PFSK-1 (cell line): ENCODE data around the gene DEFB119.

ENCODE experiments used
- FOXP2 ChIP-seq: optimal IDR thresholded peaks from 2 replicates; pipeline ENCODE3; 2011; ENCODE audit warnings: borderline replicate concordance, control low read depth, inconsistent platforms; ENCODE audit not compliant: insufficient read depth; ENCODE audit errors: extremely low read length, extremely low read depth
- POLR2AphosphoS5 ChIP-seq: IDR thresholded peaks from 2 replicates; pipeline ENCODE4 v1.6.1; 2012; ENCODE audit warnings: low read depth, mild to moderate bottlenecking, control low read depth, low read length, moderate library complexity
- SIN3A ChIP-seq: IDR thresholded peaks from 2 replicates; pipeline ENCODE4 v1.6.1; 2012; ENCODE audit warnings: mild to moderate bottlenecking, low read length, moderate library complexity, borderline replicate concordance; ENCODE audit not compliant: insufficient read depth
- TAF1 ChIP-seq: IDR thresholded peaks from 2 replicates; pipeline ENCODE4 v1.6.1; 2012; ENCODE audit warnings: low read length, control low read depth, borderline replicate concordance; ENCODE audit not compliant: insufficient read depth
- TF ChIP-seq, protein P1 (sequence below), 2 experiments: IDR thresholded peaks; 2 replicates each; pipeline versions ENCODE4 v1.6.1 to v1.8.0; 2011 to 2012; ENCODE audit warnings: low read depth in 2 of 2, low read length in 2 of 2, control low read depth in 1 of 2, inconsistent platforms in 1 of 2, mild to moderate bottlenecking in 1 of 2, moderate library complexity in 1 of 2; ENCODE audit not compliant: insufficient read depth in 1 of 2

DEFB119 gene

GRCh38 chr20:31415653-31416052, 25.3 kb upstream of the DEFB119 start:
- TF ChIP-seq, protein P1, sequence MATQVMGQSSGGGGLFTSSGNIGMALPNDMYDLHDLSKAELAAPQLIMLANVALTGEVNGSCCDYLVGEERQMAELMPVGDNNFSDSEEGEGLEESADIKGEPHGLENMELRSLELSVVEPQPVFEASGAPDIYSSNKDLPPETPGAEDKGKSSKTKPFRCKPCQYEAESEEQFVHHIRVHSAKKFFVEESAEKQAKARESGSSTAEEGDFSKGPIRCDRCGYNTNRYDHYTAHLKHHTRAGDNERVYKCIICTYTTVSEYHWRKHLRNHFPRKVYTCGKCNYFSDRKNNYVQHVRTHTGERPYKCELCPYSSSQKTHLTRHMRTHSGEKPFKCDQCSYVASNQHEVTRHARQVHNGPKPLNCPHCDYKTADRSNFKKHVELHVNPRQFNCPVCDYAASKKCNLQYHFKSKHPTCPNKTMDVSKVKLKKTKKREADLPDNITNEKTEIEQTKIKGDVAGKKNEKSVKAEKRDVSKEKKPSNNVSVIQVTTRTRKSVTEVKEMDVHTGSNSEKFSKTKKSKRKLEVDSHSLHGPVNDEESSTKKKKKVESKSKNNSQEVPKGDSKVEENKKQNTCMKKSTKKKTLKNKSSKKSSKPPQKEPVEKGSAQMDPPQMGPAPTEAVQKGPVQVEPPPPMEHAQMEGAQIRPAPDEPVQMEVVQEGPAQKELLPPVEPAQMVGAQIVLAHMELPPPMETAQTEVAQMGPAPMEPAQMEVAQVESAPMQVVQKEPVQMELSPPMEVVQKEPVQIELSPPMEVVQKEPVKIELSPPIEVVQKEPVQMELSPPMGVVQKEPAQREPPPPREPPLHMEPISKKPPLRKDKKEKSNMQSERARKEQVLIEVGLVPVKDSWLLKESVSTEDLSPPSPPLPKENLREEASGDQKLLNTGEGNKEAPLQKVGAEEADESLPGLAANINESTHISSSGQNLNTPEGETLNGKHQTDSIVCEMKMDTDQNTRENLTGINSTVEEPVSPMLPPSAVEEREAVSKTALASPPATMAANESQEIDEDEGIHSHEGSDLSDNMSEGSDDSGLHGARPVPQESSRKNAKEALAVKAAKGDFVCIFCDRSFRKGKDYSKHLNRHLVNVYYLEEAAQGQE (IDR thresholded peaks at IDR 0.05; ENCODE audit: insufficient read depth in 1 of 2, low read depth in 2 of 2, low read length in 2 of 2) = no peak
- no peak for TF ChIP-seq POLR2AphosphoS5
- TF ChIP-seq FOXP2 = no peak
- TF ChIP-seq TAF1 = no peak
- TF ChIP-seq SIN3A = no peak

DNA sequence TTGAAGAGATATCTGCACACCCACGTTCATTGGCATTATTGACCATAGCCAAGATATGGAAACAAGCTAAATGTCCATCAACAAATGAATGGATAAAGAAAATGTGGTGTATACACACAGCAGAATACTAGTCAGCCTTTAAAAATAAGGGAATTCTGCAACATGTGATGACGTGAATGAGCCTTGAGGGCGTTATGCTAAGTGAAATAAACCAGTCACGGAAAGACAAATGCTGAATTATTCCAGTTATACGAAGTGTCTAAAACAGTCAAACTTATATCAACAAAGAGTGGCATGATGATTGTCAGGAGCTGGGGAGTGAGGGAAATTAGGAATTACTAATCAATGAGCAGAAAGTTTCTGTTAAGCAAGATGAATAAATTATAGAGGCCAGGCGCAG, 24.0 kb upstream of the DEFB119 start:
- TF ChIP-seq SIN3A = no peak
- no peak for TF ChIP-seq FOXP2
- no peak for TF ChIP-seq POLR2AphosphoS5
- TF ChIP-seq, protein P1 (IDR thresholded peaks at IDR 0.05; ENCODE audit: insufficient read depth in 1 of 2, low read depth in 2 of 2, low read length in 2 of 2) = no peak
- TF ChIP-seq TAF1 = no peak

DNA sequence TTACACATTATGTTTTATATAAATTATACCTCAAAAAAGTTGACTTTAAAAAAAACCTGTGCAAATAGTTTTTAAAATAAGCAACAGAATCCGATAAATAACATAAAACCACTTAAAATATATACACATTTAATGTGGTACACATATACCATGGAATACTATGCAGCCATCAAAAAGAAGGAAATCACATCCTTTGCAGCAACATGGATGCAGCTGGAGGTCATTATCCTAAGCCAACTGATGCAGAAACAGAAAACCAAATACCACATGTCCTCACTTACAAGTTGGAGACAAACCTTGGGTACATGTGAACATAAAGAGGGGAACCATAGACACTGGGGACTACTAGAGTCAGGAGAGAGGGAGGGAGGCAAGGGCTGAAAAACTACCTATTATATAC, 19.6 kb upstream of the DEFB119 start:
- TF ChIP-seq SIN3A (no peak), POLR2AphosphoS5 (no peak)

DNA sequence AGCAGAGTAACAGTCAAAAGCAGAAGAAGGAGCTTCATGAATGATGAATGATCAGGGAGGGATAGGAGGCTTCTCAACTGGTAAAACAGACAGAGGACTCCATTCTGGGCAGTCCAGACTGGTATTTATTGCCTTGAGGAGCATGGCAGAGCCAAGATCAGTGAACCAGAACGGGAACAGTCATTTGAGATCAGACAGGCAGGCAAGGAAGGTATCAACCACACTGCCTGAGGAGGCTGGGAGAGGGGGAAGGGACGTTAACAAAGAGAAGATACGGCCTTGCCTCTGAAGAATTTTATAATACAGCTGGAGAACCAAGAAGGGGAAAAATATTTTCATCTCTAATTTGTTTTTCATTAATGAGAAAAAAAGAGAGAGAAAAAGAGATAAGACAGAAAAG, 15.7 kb upstream of the DEFB119 start, which contains the start of gene DEFB121:
DEFB121 (minus strand) TSS at position 101 of the 400 bp plus-strand sequence; CDS start at position 38, 63 bp downstream.
- TF ChIP-seq, protein P1 (IDR thresholded peaks at IDR 0.05; ENCODE audit: insufficient read depth in 1 of 2, low read depth in 2 of 2, low read length in 2 of 2) = no peak
- no peak for TF ChIP-seq TAF1
- no peak for TF ChIP-seq SIN3A
- no peak for TF ChIP-seq FOXP2
- no peak for TF ChIP-seq POLR2AphosphoS5

DNA sequence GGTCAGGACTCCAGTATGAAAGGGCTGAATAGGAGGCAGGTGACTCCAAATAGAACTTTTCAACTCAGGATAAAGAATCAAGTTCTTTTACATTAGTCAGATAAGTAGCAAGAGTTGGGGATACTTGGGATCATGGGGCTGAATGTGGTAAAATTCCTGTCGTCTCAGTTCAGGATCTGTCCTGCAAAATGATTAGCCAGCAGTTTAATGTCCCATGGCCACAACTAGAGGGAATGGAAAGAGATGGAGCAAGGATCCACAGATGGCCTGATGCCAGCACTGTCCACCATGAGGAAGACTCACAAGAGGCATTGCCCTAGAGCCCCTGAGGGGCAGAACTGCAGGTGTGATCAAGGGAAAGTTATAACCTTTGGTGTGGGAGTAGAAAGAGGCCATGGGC, 13.5 kb upstream of the DEFB119 start:
- TF ChIP-seq TAF1 (no peak), POLR2AphosphoS5 (no peak), SIN3A (no peak), FOXP2 (no peak)
- TF ChIP-seq, protein P1 (IDR thresholded peaks at IDR 0.05; ENCODE audit: insufficient read depth in 1 of 2, low read depth in 2 of 2, low read length in 2 of 2) = no peak
